Testis (tissue), 3 donors: ENCODE measurements around the gene SMIM26. TPM values are rescaled to one million over a fixed set of nuclear protein-coding genes. Genes with fewer than 3 reads are reported as not detected.
A peak's percentile ranks its signal among the peaks of the same experiment; 100 is the strongest.

ENCODE experiments used
- DNase-seq: peaks from one replicate; pipeline ENCODE4 v3.0.0-alpha.2; 2019
- H3K27ac ChIP-seq, 2 donors: fragments of 200-600 bp; sonication (generic); one replicate each; pipeline ENCODE4 v1.5.1; 2019
- H3K27me3 ChIP-seq: fragments of 200-600 bp; sonication (generic); one replicate; pipeline ENCODE4 v1.5.1; 2019
- H3K36me3 ChIP-seq: fragments of 200-600 bp; sonication (generic); one replicate; pipeline ENCODE4 v1.5.1; 2017; ENCODE audit warnings: low read depth; ENCODE audit errors: missing control alignments
- H3K4me1 ChIP-seq: fragments of 200-600 bp; sonication (generic); one replicate; pipeline ENCODE4 v1.5.1; 2019
- H3K4me3 ChIP-seq, 2 donors: fragments of 200-600 bp; sonication (generic); one replicate each; pipeline ENCODE4 v1.5.1; 2017 to 2019
- H3K9me3 ChIP-seq: fragments of 200-600 bp; sonication (generic); one replicate; pipeline ENCODE4 v1.5.1; 2017
- CTCF ChIP-seq, 3 experiments: fragments of 450-650 bp in 2 of 3; fragments of 200-600 bp in 1 of 3; sonication (generic) in 1 of 3; IDR thresholded peaks; one replicate each; pipeline ENCODE4 v1.5.1; 2016 to 2019; ENCODE audit warnings: antibody characterized with exemption in 3 of 3, mild to moderate bottlenecking in 2 of 3, moderate library complexity in 1 of 3
- POLR2A ChIP-seq: fragments of 450-650 bp; IDR thresholded peaks from one replicate; pipeline ENCODE4 v1.6.1; 2017; ENCODE audit warnings: antibody characterized with exemption, mild to moderate bottlenecking, moderate library complexity
- WGBS, 2 donors: methylation state at CpG; one replicate each; pipeline ENCODE4 v1.1.5; 2018; 5-methylcytosine and 5-hydroxymethylcytosine counted together
- intact Hi-C: fragments of 100-400 bp; cut with DNase I; formaldehyde crosslinking; loops from one replicate; pipeline ENCODE4 v1.15.1; 2023; ENCODE audit warnings: low total_unique reads
- polyA plus RNA-seq: library from polyadenylated mRNA; stranded (reverse); fragments of 350-450 nt; fragmentation: Illumina TruSeq; extraction: RNeasy Lipid Tissue Mini Kit (QIAGEN cat#74804); gene quantifications from one replicate; pipeline ENCODE4 v1.2.3, GENCODE V29; 2014; ENCODE audit warnings: low read depth, low replicate concordance; ENCODE audit not compliant: insufficient read depth
- total RNA-seq, 2 donors: library from RNA; depleted of rRNA; stranded (reverse); fragments of >200 nt; gene quantifications; one replicate each; pipeline ENCODE4 v1.2.3, GENCODE V29; 2016

The SMIM26 gene
- total and polyA plus RNA-seq, 3 donors from 2014 or later = 69.6 to 98.0 (median 87.4) TPM

GRCh38 chr20:18545566-18545965 is 21.7 kb upstream of the SMIM26 start:
- TF ChIP-seq CTCF (IDR thresholded peaks at IDR 0.05) = no peak
- no peak for TF ChIP-seq POLR2A
- no peaks in the 10 kb centered on the region for H3K9me3 ChIP-seq
- no peak overlapping the region for H3K27ac ChIP-seq
- H3K4me1 ChIP-seq = no peaks in the 10 kb centered on the region
- H3K4me3 ChIP-seq = no peak overlapping the region
- H3K36me3 ChIP-seq = no peaks in the 10 kb centered on the region
- no peaks in the 10 kb centered on the region for H3K27me3 ChIP-seq
- 88 to 93% methylated on average over 1 of the region's 1 CpG for WGBS, 2 donors
- DNase-seq = no peak
- intact Hi-C loops = no loop called here

GRCh38 chr20:18548465-18548864 is 18.8 kb upstream of the SMIM26 start:
- TF ChIP-seq CTCF (IDR thresholded peaks at IDR 0.05) = no peak
- Histone ChIP-seq H3K36me3 (no peaks in the 10 kb centered on the region), H3K27me3 (no peaks in the 10 kb centered on the region), H3K4me1 (no peaks in the 10 kb centered on the region), H3K9me3 (no peaks in the 10 kb centered on the region), H3K27ac (no peak overlapping the region), H3K4me3 (no peak overlapping the region)
- 93 to 98% methylated on average over 3 of the region's 3 CpGs for WGBS, 2 donors
- intact Hi-C loops = no loop called here
- no peak for DNase-seq

GRCh38 chr20:18553746-18554145 is 13.5 kb upstream of the SMIM26 start:
- no peak overlapping the region for H3K4me3 ChIP-seq
- no peak for DNase-seq
- TF ChIP-seq CTCF (IDR thresholded peaks at IDR 0.05) (no peak), POLR2A (no peak)
- H3K9me3 ChIP-seq = no peaks in the 10 kb centered on the region
- no peaks in the 10 kb centered on the region for H3K27me3 ChIP-seq
- no peak overlapping the region for H3K27ac ChIP-seq
- WGBS, 2 donors = 85 to 86% methylated on average over 8 of the region's 8 CpGs
- no peaks in the 10 kb centered on the region for H3K4me1 ChIP-seq
- intact Hi-C loops = no loop called here
- no peaks in the 10 kb centered on the region for H3K36me3 ChIP-seq

- DNase-seq = no peak
- intact Hi-C loops = no loop called here
- no peaks in the 10 kb centered on the region for H3K9me3 ChIP-seq
- 1 to 3% methylated on average over 6 of the region's 6 CpGs for WGBS, 2 donors
- H3K4me1 ChIP-seq = peaks cover 9% of the 10 kb centered on the region
- H3K4me3 ChIP-seq = peak overlapping the region; percentile 62 to 98
- no peaks in the 10 kb centered on the region for H3K36me3 ChIP-seq
- TF ChIP-seq CTCF (IDR thresholded peaks at IDR 0.05) (no peak), POLR2A (no peak)
- H3K27me3 ChIP-seq = no peaks in the 10 kb centered on the region
- H3K27ac ChIP-seq = peak overlapping the region; percentile 79 to 91
Measured at GRCh38 chr20:18567739-18568091, 483 bp downstream of the SMIM26 start.

- no peaks in the 10 kb centered on the region for H3K27me3 ChIP-seq
- H3K36me3 ChIP-seq = no peaks in the 10 kb centered on the region
- H3K27ac ChIP-seq = no peak overlapping the region
- no peak for DNase-seq
- intact Hi-C loops = no loop called here
- no peak overlapping the region for H3K4me3 ChIP-seq
- WGBS, 2 donors = 91 to 97% methylated on average over 2 of the region's 2 CpGs
- H3K4me1 ChIP-seq = peaks cover 9% of the 10 kb centered on the region
- H3K9me3 ChIP-seq = no peaks in the 10 kb centered on the region
- TF ChIP-seq CTCF (IDR thresholded peaks at IDR 0.05) = no peak
- no peak for TF ChIP-seq POLR2A
Measured at GRCh38 chr20:18571009-18571408, 3.8 kb downstream of the SMIM26 start.
